Measurements from ENCODE around the gene CDK14. TPM values are rescaled to one million over a fixed set of nuclear protein-coding genes. Genes with fewer than 3 reads are reported as not detected.

Gene CDK14
- total and polyA plus RNA-seq, 10 of the 15 experiments (the other 5 are each of a cell fraction or from before 2014, with no cell fraction given), result 6.5 to 61.3 (median 24.2) TPM

DNA sequence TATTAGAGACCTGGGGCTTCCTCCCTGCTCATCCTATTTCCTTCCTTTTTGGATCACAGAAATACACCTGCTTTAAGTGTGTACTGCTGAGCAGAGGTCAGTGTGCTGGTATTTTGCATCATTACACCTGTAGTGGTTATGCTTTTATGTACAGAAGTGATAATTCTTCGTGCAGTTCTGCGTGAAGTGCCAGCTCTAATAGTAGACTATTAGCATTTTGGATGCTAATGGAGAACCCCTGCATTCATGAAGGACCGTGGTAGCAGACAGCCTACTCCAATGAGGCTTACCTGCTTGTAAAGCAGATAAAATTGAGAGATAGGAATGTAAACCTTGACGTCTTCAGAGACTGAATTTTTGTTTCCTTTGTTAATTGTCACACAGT is 114.3 kb downstream of the CDK14 start:
- Histone ChIP-seq H3K27ac (ENCODE audit: control insufficient read depth, insufficient read depth) (peak overlapping the region; percentile 78), H3K4me3 (peak overlapping the region; percentile 64), H3K4me1 (ENCODE audit: control insufficient read depth, insufficient read depth, low read length) (peaks cover 7% of the 10 kb centered on the region), H3K27me3 (replicated peaks in 1 of 2; ENCODE audit: control insufficient read depth in 2 of 2, insufficient read depth in 2 of 2, low read length in 1 of 2) (no peaks in the 10 kb centered on the region), H3K4me2 (ENCODE audit: control insufficient read depth, insufficient read depth) (peak overlapping the region; percentile 98), H3K9ac (ENCODE audit: control insufficient read depth, insufficient read depth, low read length) (peak overlapping the region; percentile 38), H4K20me1 (ENCODE audit: control insufficient read depth, insufficient read depth) (no peaks in the 10 kb centered on the region), H3K9me3 (replicated peaks; ENCODE audit: control insufficient read depth, insufficient read depth, low read length) (no peaks in the 10 kb centered on the region), H3K36me3 (ENCODE audit: control insufficient read depth in 2 of 2, insufficient read depth in 2 of 2, low read length in 1 of 2) (no peaks in the 10 kb centered on the region), H3K79me2 (ENCODE audit: control insufficient read depth, insufficient read depth, low read length) (peaks cover 51% of the 10 kb centered on the region), H2AFZ (ENCODE audit: control insufficient read depth, low read depth, low read length) (peak overlapping the region; percentile 69)
- intact Hi-C loops (cut with micrococcal nuclease; ENCODE audit: unreplicated experiment), result no loop called here
- SMC1A ChIA-PET (ENCODE audit: uncharacterized antibody, unreplicated experiment), result interaction anchor here (0.5 to 11.4 kb wide), 18 partner anchors 10 to 325 kb away, joined by 3 to 181 read pairs (median 14); no protein-coding TSS in a partner anchor
- TF ChIP-seq BHLHE40 (IDR thresholded peaks at IDR 0.05; ENCODE audit: borderline replicate concordance in 1 of 2, low read depth in 2 of 2, low read length in 1 of 2), result no peak
- in situ Hi-C loops (cut with MboI), result no loop called here
- DNase-seq (ENCODE audit: low read depth, low spot score) (no peak), FAIRE-seq (no peak), ATAC-seq (peak; percentile 11)
- no TSS peak for BruUV-seq (replicated peaks)
- CTCF ChIA-PET, result interaction anchor here (1.8 to 12.9 kb wide), 14 partner anchors 9 to 371 kb away, joined by 4 to 271 read pairs (median 20); no protein-coding TSS in a partner anchor
- RAD21 ChIA-PET (ENCODE audit: unreplicated experiment), result interaction anchor here (0.9 to 7.3 kb wide), 15 partner anchors 8 to 324 kb away, joined by 3 to 132 read pairs (median 15); partner anchors contain the start of gene CDK14
- POLR2A ChIA-PET, result interaction anchor here (1.1 to 1.8 kb wide), 2 partner anchors 14 to 45 kb away, joined by 3 to 5 read pairs; no protein-coding TSS in a partner anchor
- 0% methylated on average over 4 of the region's 4 CpGs for WGBS (ENCODE audit: insufficient coverage, insufficient replicate concordance, low lambda C conversion rate, missing lambda C conversion rate)

GRCh38 chr7:90713628-90714027 is 117.5 kb downstream of the CDK14 start:
- 8% methylated on average over 1 of the region's 1 CpG for WGBS (ENCODE audit: insufficient coverage, insufficient replicate concordance, low lambda C conversion rate, missing lambda C conversion rate)
- H3K27ac ChIP-seq (ENCODE audit: control insufficient read depth, insufficient read depth), result peak overlapping the region; percentile 6; the same call in 1 of the 2 replicates
- in situ Hi-C loops (cut with MboI), result no loop called here
- no peak overlapping the region for H2AFZ ChIP-seq (ENCODE audit: control insufficient read depth, low read depth, low read length)
- no peak for ATAC-seq
- no peaks in the 10 kb centered on the region for H4K20me1 ChIP-seq (ENCODE audit: control insufficient read depth, insufficient read depth)
- H3K4me2 ChIP-seq (ENCODE audit: control insufficient read depth, insufficient read depth), result peak overlapping the region; percentile 53; the same call in 1 of the 2 replicates
- ChIA-PET SMC1A (ENCODE audit: uncharacterized antibody, unreplicated experiment) (interaction anchor here (0.6 to 11.4 kb wide), 26 partner anchors 8 to 725 kb away, joined by 3 to 181 read pairs (median 5); no protein-coding TSS in a partner anchor), RAD21 (ENCODE audit: unreplicated experiment) (interaction anchor here (0.7 to 3.5 kb wide), 22 partner anchors 8 to 468 kb away, joined by 3 to 41 read pairs (median 5); no protein-coding TSS in a partner anchor), POLR2A (interaction anchor here (0.6 to 3.1 kb wide), 8 partner anchors 8 to 84 kb away, joined by 3 to 25 read pairs (median 4); no protein-coding TSS in a partner anchor), CTCF (interaction anchor here (0.6 to 12.9 kb wide), 12 partner anchors 11 to 324 kb away, joined by 3 to 183 read pairs (median 3); no protein-coding TSS in a partner anchor)
- peak overlapping the region; percentile 31; the same call in 1 of the 2 replicates for H3K4me3 ChIP-seq
- intact Hi-C loops (cut with micrococcal nuclease; ENCODE audit: unreplicated experiment), result no loop called here
- no peaks in the 10 kb centered on the region for H3K27me3 ChIP-seq (replicated peaks in 1 of 2; ENCODE audit: control insufficient read depth in 2 of 2, insufficient read depth in 2 of 2, low read length in 1 of 2)
- peaks cover 64% of the 10 kb centered on the region for H3K79me2 ChIP-seq (ENCODE audit: control insufficient read depth, insufficient read depth, low read length)
- TF ChIP-seq SUPT20H (IDR thresholded peaks at IDR 0.05; ENCODE audit: borderline replicate concordance, control insufficient read depth, low read depth, low read length) (no peak), MEF2B (IDR thresholded peaks at IDR 0.05; ENCODE audit: partially characterized antibody, poor library complexity, severe bottlenecking) (peak; percentile 23)
- FAIRE-seq, result no peak
- no peak for DNase-seq (ENCODE audit: low read depth, low spot score)
- no peaks in the 10 kb centered on the region for H3K9me3 ChIP-seq (replicated peaks; ENCODE audit: control insufficient read depth, insufficient read depth, low read length)
- BruUV-seq (replicated peaks), result no TSS peak
- no peaks in the 10 kb centered on the region for H3K36me3 ChIP-seq (ENCODE audit: control insufficient read depth in 2 of 2, insufficient read depth in 2 of 2, low read length in 1 of 2)
- H3K9ac ChIP-seq (ENCODE audit: control insufficient read depth, insufficient read depth, low read length), result no peak overlapping the region
- H3K4me1 ChIP-seq (ENCODE audit: control insufficient read depth, insufficient read depth, low read length), result peaks cover 2% of the 10 kb centered on the region; the same call in 1 of the 2 replicates

All from GM12878 (cell line).